HG03060 (cell line): ENCODE measurements around the gene PHYKPL.

Experiments used
- ATAC-seq: cut with Tn5 transposase; IDR thresholded peaks from one replicate; pipeline ENCODE4 v1.9.1; 2021; ENCODE audit warnings: low read depth, moderate number of reproducible peaks; ENCODE audit not compliant: unreplicated experiment

PHYKPL gene

GRCh38 chr5:178225174-178225573 lies 7.4 kb downstream of the PHYKPL start:
- ATAC-seq: no peak

DNA sequence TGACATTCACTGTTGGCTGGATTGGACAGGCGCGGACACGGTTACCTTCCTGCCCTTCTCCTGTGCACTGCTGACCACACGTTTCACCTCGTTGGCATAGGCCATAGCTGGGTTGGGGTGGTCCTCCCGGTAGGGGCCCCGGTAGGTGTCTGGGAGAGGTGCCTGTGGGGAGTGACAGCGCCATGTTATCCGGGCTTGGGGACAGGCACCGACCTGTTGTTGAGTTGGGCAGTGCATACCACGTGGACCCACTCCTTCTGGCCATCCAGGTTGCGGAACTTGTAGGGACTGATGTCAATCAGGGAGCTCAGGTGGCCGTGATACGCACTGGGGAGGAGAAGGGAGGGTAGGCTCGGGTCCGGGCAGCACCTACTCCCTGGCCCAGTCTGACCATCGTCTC lies 8.2 kb downstream of the PHYKPL start:
- ATAC-seq: no peak

DNA sequence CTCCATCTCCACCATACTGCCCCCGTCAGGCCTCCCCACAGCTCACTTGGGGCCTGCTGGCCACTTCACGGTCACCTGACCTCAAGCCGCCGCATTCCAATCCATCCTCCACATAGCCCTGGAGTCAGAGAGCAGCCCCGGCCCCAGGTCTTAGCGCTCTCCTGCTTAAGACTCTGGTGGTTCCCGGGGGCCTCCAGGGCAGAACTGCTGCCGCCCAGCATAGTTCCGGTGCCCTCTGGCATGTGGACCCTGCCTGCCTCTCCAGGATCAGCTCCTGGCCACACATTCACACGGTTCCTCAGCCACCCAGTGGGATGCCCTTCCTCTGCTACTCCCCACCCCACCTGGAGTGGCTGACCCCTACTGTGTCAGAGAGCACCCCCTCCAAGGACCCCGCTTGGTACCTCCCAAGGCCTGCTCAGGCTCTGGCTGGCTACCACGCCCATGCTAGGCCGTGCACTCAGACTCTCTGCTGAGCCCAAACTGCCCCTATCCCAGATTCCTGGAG lies 8.7 kb downstream of the PHYKPL start:
- no peak for ATAC-seq

- ATAC-seq: no peak
These were observed 9.3 kb downstream of the PHYKPL start for GRCh38 chr5:178223196-178223773.

GRCh38 chr5:178222292-178222691 lies 10.3 kb downstream of the PHYKPL start:
- no peak for ATAC-seq

GRCh38 chr5:178221853-178222252 lies 10.7 kb downstream of the PHYKPL start:
- ATAC-seq: no peak

GRCh38 chr5:178221282-178221681 lies 11.3 kb downstream of the PHYKPL start:
- ATAC-seq: no peak

GRCh38 chr5:178218827-178219226 lies 13.8 kb downstream of the PHYKPL start:
- no peak for ATAC-seq

DNA sequence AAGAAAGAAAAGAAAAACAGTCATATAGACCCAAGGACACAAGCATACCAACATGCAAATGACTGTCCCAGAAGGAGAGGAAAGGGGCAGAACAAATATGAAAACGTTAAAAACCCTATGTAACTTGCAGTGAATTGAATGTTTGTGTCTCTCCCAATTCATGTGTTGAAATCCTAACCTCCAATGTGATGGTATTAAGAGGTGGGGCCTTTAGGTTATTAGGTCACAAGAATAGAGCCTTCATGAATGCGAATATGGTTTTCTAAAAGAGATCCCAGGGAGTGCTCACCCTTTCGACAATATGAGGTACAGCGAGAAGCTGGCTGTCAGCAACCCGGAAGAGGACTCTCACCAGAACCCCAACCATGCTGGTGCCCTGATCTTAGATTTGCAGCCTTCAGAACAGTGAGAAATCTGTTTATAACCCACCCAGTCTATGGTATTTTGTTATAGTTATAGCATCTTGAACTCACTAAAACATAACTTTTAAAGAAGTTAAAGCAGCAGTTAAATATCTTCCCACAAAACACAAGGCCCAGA lies 14.3 kb downstream of the PHYKPL start:
- ATAC-seq: no peak

DNA sequence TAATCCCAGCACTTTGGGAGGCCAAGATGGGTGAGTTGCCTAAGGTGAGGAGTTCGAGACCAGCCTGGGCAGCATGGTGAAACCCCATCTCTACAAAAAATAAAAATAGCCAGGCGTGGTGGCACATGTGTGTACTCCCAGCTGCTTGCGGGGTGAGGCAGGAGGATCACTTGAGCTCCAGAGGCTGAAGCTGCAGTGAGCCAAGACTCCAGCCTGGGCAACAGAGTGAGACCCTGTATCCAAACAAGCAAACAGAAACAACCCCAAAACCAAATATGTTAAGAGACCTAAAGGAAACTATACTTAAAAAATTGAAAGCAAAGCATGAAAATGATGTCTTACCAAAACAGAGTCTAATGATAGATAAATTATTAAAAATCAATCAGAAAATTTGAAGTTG lies 15.8 kb downstream of the PHYKPL start:
- ATAC-seq: no peak

GRCh38 chr5:178216088-178216534 lies 16.5 kb downstream of the PHYKPL start:
- ATAC-seq: no peak

GRCh38 chr5:178215280-178216002 lies 17.2 kb downstream of the PHYKPL start:
- no peak for ATAC-seq

DNA sequence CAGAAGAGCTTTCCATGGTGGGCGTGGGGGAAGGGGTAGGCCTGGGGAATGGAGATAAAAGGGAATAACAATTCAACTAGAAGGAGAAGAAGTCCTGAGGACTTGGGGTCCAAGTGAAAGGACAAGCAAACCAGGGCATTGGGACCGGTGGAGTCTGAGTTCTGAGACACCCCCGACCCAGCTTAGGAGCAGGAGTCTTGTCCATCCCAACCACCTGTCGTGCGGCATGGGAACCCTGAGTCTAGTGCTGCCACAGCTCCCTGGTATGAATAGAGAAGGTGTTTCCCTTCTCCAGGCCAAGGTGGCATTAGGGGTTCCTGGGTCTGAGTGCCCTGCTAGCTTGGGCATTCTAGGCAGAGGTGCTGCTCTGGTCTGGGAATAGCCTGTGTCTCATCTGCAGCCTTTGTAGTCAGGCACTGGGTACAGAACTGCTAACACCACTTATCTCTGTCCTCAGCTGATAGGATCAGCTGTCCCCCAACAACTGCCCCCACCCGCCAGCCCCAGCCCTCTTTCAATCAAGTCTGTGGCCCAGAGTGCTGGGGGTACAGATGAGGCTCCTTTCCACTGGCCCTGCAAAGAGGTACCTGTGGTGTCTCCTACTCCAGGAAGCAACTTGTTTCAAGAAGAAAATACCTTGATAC lies 18.3 kb downstream of the PHYKPL start:
- no peak for ATAC-seq

DNA sequence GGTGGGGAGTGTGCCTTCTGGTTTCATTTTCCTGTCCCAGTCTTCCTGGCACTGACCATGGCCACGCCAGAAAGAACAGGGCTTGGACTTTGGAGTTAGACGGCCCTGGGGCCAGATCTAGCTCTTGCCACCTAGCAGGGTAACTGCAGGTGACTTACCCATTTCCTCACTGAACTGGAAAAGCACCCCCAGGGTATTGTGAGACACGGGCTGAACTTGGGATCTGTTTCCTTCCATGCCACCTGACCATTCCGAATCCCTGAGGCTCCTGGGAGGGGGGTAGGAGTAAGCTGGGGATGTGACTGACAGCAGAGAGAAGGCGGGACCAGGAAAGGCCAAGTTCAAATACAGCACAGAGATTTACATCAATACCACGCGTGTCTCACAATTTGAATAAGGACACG lies 18.9 kb downstream of the PHYKPL start:
- ATAC-seq: no peak

GRCh38 chr5:178213003-178213461 lies 19.6 kb downstream of the PHYKPL start:
- ATAC-seq: no peak

- no peak for ATAC-seq
These were observed 20.2 kb downstream of the PHYKPL start for GRCh38 chr5:178212241-178213002.

DNA sequence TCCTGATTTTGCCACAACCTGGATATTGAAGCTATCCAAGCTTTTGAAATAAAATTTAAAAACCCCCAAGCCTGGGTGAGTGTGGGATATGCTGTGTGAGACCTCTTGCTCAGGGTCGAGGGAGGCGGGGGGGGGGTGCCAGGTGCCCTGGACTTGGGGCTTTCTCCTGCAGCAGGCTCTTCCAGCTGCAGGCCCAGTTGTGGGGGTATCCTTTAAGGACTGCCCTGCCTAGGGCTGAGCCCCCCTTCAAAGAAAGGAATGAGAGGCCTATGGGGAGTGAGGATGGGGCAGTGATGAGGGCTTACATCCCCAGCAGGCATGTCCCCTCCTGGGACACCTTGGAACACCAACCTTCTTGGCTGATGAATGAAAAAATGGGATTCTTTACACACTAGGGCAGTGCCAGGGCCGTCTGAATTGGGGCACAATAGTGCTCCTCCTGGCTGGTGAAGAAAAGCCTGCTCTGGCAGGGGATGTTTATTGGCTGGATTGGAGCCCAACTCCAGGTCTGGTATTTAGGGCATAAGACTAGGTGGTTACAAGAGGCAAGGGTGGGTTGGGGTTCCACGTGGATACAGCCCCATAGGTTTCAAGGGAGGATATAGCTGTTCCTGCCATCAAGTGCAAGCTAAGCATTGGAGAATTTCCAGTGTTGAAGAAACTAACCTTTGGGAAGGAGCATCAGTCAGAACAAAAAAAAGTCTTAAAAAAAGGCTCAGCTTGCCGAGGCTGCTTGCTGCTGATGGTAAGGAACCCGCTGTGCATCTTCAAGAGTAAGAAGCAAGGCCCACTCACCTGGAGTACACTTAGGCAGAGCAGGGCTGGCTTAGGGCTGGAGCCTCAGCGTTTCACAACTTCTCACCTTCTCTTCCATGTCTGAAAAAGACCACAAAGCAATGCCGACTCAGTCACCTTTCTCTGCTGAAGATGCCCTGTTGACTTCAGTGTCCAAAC lies 21.2 kb downstream of the PHYKPL start:
- no peak for ATAC-seq

GRCh38 chr5:178210686-178211085 lies 21.9 kb downstream of the PHYKPL start:
- ATAC-seq: no peak

DNA sequence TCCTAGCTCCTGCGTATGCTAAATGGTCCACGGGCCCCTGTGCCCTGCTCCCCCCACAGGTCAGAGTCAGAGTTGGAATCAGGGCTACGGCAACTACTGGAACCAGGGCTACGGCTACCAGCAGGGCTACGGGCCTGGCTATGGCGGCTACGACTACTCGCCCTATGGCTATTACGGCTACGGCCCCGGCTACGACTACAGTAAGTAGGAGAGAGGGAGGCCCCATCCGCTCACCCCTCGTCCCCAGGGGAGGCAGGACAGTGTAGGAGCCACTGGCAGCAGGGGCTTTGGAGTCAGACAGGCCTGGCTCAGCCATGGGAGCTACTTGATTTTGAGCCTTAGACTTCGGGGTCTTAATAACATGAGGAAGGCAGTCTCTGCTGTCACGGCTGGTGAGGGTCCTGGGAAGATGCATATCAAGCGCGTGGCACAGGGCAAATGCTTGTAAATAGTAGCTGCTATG lies 22.5 kb downstream of the PHYKPL start:
- ATAC-seq: no peak
